ENCODE data around the gene KRT33B.

- no peak for TF ChIP-seq ZFP41 (tag by site-specific recombination; IDR thresholded peaks at IDR 0.05; ENCODE audit: borderline replicate concordance)
- TF ChIP-seq, protein P1, sequence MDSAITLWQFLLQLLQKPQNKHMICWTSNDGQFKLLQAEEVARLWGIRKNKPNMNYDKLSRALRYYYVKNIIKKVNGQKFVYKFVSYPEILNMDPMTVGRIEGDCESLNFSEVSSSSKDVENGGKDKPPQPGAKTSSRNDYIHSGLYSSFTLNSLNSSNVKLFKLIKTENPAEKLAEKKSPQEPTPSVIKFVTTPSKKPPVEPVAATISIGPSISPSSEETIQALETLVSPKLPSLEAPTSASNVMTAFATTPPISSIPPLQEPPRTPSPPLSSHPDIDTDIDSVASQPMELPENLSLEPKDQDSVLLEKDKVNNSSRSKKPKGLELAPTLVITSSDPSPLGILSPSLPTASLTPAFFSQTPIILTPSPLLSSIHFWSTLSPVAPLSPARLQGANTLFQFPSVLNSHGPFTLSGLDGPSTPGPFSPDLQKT (IDR thresholded peaks at IDR 0.05; ENCODE audit: borderline replicate concordance, low read depth, low read length), result no peak
- TF ChIP-seq, protein P2, sequence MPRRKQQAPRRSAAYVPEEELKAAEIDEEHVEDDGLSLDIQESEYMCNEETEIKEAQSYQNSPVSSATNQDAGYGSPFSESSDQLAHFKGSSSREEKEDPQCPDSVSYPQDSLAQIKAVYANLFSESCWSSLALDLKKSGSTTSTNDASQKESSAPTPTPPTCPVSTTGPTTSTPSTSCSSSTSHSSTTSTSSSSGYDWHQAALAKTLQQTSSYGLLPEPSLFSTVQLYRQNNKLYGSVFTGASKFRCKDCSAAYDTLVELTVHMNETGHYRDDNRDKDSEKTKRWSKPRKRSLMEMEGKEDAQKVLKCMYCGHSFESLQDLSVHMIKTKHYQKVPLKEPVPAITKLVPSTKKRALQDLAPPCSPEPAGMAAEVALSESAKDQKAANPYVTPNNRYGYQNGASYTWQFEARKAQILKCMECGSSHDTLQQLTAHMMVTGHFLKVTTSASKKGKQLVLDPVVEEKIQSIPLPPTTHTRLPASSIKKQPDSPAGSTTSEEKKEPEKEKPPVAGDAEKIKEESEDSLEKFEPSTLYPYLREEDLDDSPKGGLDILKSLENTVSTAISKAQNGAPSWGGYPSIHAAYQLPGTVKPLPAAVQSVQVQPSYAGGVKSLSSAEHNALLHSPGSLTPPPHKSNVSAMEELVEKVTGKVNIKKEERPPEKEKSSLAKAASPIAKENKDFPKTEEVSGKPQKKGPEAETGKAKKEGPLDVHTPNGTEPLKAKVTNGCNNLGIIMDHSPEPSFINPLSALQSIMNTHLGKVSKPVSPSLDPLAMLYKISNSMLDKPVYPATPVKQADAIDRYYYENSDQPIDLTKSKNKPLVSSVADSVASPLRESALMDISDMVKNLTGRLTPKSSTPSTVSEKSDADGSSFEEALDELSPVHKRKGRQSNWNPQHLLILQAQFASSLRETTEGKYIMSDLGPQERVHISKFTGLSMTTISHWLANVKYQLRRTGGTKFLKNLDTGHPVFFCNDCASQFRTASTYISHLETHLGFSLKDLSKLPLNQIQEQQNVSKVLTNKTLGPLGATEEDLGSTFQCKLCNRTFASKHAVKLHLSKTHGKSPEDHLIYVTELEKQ (tag by site-specific recombination; IDR thresholded peaks at IDR 0.05; ENCODE audit: borderline replicate concordance), result no peak
- no peak for TF ChIP-seq CTCF (tag by site-specific recombination; IDR thresholded peaks at IDR 0.05)
- no peak for TF ChIP-seq MYNN (tag by site-specific recombination; IDR thresholded peaks at IDR 0.05; ENCODE audit: borderline replicate concordance)
- TF ChIP-seq ZNF660 (tag by site-specific recombination; IDR thresholded peaks at IDR 0.05), result no peak
- no peak for TF ChIP-seq ZNF514 (tag by site-specific recombination; IDR thresholded peaks at IDR 0.05)
- no peak for TF ChIP-seq ZFP69B (tag by site-specific recombination; IDR thresholded peaks at IDR 0.05)
These were observed 3.5 kb downstream of the KRT33B start for GRCh38 chr17:41366070-41366469.
